Right lobe of liver (tissue), 6 donors: ENCODE measurements around the gene ADGRB3. TPM values are rescaled to one million over a fixed set of nuclear protein-coding genes. Genes with fewer than 3 reads are reported as not detected.

ENCODE experiments used
- ATAC-seq, 4 donors: fragments of 200-7000 bp; cut with Tn5 transposase; one replicate each; pipeline ENCODE4 v1.9.1; 2020; ENCODE audit warnings: mild to moderate bottlenecking in 4 of 4, moderate library complexity in 4 of 4
- DNase-seq, 3 donors: peaks; one replicate each; pipeline ENCODE4 v3.0.0-alpha.2; 2020
- H3K27ac ChIP-seq, 3 donors: fragments of 200-600 bp; one replicate each; pipeline ENCODE4 v1.8.0; 2022
- H3K27me3 ChIP-seq, 2 donors: fragments of 200-600 bp; one replicate each; pipeline ENCODE4 v1.8.0; 2022
- H3K36me3 ChIP-seq, 4 donors: fragments of 200-600 bp; sonication (generic) in 1 of 4; one replicate each; pipeline versions ENCODE4 v1.5.1 to v1.8.0; 2017 to 2022; ENCODE audit warnings: control low read depth in 1 of 4
- H3K4me1 ChIP-seq, 4 donors: fragments of 200-600 bp; sonication (generic) in 1 of 4; one replicate each; pipeline versions ENCODE4 v1.5.1 to v1.8.0; 2017 to 2022; ENCODE audit warnings: control low read depth in 1 of 4
- H3K4me3 ChIP-seq, 3 donors: fragments of 200-600 bp; one replicate each; pipeline ENCODE4 v1.8.0; 2022
- H3K9me3 ChIP-seq, 4 donors: fragments of 200-600 bp; sonication (generic) in 1 of 4; one replicate each; pipeline versions ENCODE4 v1.5.1 to v1.8.0; 2017 to 2022; ENCODE audit warnings: control low read depth in 1 of 4
- POLR2A ChIP-seq: fragments of 450-650 bp; IDR thresholded peaks from one replicate; pipeline ENCODE4 v1.6.1; 2017; ENCODE audit warnings: antibody characterized with exemption, mild to moderate bottlenecking
- WGBS: methylation state at CpG from one replicate; pipeline ENCODE4 v1.1.6; 2018; ENCODE audit warnings: low coverage, low lambda C conversion rate; ENCODE audit not compliant: insufficient coverage; ENCODE audit errors: missing lambda C conversion rate; 5-methylcytosine and 5-hydroxymethylcytosine counted together
- intact Hi-C, 2 donors: fragments of 100-400 bp; cut with DNase I; formaldehyde crosslinking; loops; one replicate each; pipeline versions ENCODE4 v1.11.2 to v1.14.1; 2022
- total RNA-seq, 6 experiments: library from RNA; depleted of rRNA in 2 of 6; stranded (reverse); fragments of >200 nt in 2 of 6; fragmentation: NEBNext Ultra II Directional in 3 of 6; extraction: Animal tissue kit (Norgen Biotek cat#: 25700) in 3 of 6; gene quantifications; one replicate each; pipeline versions ENCODE4 v1.1.0 to v1.2.4, GENCODE V29; 2016 to 2023
- TF ChIP-seq, protein P1 (sequence below), 4 donors: fragments of 200-600 bp in 3 of 4; fragments of 450-650 bp in 1 of 4; IDR thresholded peaks; one replicate each; pipeline versions ENCODE4 v1.5.1 to v1.8.0; 2016 to 2022; ENCODE audit warnings: antibody characterized with exemption in 4 of 4, mild to moderate bottlenecking in 2 of 4
- donor health status: DM: no; HTN: yes; CAD: no.
- donor health status: DM: no; HTN: no; CAD: no.
- donor health status: DM: no; HTN: no; CAD: no.
- donor health status: DM: no; HTN: yes; CAD: no.
- donor health status: DM: no; HTN: yes; CAD: no.

ADGRB3 gene
- total RNA-seq, 6 experiments from 2014 or later = 0.18 to 0.42 (median 0.24) TPM

DNA sequence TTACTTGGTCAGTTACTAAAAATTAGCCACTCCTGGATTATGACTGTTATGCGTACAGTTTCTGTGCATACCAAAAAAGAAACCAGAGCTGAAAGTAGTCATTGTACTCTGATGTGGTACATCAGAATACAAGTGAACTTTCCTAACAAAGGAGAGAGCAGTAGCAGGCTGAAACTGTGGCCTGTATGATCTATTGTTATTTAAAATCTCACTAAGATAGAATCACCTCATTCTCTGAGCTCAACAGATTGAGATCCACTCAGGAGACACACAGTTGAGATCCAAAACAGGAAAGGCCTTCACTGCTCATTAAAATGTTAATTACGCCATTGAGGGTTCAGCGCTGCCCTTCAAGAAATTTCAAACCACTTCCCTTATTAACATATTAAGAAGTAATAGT, 585.3 kb downstream of the ADGRB3 start:
- H3K4me3 ChIP-seq = no peak overlapping the region
- DNase-seq (no peak), ATAC-seq (no peak)
- H3K27me3 ChIP-seq = no peaks in the 10 kb centered on the region
- 49% methylated on average over 3 of the region's 3 CpGs for WGBS
- intact Hi-C loops = no loop called here
- H3K27ac ChIP-seq = no peak overlapping the region
- H3K36me3 ChIP-seq = no peaks in the 10 kb centered on the region
- TF ChIP-seq, protein P1, sequence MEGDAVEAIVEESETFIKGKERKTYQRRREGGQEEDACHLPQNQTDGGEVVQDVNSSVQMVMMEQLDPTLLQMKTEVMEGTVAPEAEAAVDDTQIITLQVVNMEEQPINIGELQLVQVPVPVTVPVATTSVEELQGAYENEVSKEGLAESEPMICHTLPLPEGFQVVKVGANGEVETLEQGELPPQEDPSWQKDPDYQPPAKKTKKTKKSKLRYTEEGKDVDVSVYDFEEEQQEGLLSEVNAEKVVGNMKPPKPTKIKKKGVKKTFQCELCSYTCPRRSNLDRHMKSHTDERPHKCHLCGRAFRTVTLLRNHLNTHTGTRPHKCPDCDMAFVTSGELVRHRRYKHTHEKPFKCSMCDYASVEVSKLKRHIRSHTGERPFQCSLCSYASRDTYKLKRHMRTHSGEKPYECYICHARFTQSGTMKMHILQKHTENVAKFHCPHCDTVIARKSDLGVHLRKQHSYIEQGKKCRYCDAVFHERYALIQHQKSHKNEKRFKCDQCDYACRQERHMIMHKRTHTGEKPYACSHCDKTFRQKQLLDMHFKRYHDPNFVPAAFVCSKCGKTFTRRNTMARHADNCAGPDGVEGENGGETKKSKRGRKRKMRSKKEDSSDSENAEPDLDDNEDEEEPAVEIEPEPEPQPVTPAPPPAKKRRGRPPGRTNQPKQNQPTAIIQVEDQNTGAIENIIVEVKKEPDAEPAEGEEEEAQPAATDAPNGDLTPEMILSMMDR (IDR thresholded peaks at IDR 0.05) = no peak
- no peak for TF ChIP-seq POLR2A
- no peaks in the 10 kb centered on the region for H3K9me3 ChIP-seq
- H3K4me1 ChIP-seq = no peaks in the 10 kb centered on the region

DNA sequence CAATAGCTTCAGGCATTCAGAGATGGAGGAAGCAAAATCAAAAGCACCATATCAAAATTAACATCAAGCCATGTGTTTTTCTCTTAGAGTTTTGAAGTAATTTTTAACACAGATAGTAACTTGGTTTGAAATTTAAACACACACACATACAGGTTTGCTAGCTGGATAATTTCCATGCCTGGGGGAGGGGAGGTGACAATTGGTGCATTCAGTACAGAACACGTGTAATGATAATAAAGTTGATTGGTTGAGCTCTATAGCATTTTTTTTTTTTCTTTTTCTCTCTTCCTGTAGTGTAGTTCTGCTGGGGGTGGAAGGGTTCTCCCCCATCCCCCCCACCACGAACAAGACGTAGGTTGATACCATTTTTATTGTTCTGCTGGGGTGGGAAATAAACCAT, 596.9 kb downstream of the ADGRB3 start:
- Histone ChIP-seq H3K4me1 (no peaks in the 10 kb centered on the region), H3K36me3 (no peaks in the 10 kb centered on the region), H3K27ac (no peak overlapping the region), H3K4me3 (no peak overlapping the region), H3K9me3 (no peaks in the 10 kb centered on the region), H3K27me3 (no peaks in the 10 kb centered on the region)
- ATAC-seq (no peak), DNase-seq (no peak)
- 34% methylated on average over 3 of the region's 3 CpGs for WGBS
- no peak for TF ChIP-seq POLR2A
- TF ChIP-seq, protein P1 (IDR thresholded peaks at IDR 0.05) = no peak
- intact Hi-C loops = no loop called here

DNA sequence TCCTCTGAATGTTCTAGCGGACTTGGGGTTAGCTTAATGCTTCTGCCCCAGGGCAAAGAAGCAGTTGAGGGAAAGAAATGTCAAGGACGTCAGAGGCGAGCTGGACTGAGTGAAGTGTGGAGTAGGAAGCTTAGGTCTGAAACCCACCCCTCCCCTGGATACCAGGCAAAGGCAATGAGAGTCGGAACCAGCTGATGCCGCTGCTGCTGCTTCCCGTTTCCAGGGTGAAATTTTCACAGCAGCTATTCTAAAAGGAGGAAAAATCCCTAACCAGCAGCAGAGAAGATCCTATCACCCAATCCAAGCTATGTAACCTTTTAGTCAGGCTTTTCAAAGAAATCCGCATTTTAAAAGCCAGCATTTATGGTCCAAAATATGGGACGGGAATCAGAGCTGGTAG, 597.4 kb downstream of the ADGRB3 start:
- 11% methylated on average over 7 of the region's 8 CpGs for WGBS
- ATAC-seq = no peak
- no peak for DNase-seq

DNA sequence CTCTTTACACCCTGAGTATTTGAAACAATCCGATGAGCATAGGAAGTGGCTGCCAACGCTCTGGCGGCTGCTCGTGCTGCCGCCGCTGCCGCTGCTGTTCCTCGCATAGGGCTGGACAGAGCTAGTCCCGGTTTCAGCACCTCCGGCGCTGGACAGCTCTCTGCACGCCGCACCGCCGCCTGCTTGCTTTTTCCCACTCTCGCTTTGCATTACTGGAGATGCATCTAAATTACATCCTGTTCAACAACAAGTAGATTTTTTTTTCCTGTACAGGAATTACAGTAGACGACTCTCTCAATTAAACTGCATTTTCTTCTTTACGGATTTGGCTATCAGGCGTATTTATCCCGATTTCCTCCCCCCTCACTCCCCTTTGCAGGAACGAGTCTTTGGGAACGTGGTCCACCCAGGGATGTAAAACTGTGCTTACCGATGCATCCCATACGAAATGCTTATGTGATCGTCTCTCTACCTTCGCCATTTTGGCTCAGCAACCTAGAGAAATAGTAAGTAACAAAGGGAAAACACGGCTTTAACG, 597.9 kb downstream of the ADGRB3 start:
- H3K4me1 ChIP-seq = no peaks in the 10 kb centered on the region
- peak; percentile 62 to 73 (median 71) for DNase-seq
- TF ChIP-seq, protein P1 (IDR thresholded peaks at IDR 0.05) = no peak
- TF ChIP-seq POLR2A = no peak

More for the DNA sequence above, 597.4 kb downstream of the ADGRB3 start:
- Histone ChIP-seq H3K27ac (no peak overlapping the region), H3K27me3 (no peaks in the 10 kb centered on the region), H3K4me1 (no peaks in the 10 kb centered on the region), H3K4me3 (no peak overlapping the region), H3K36me3 (no peaks in the 10 kb centered on the region), H3K9me3 (no peaks in the 10 kb centered on the region)
- intact Hi-C loops = no loop called here
- TF ChIP-seq, protein P1 (IDR thresholded peaks at IDR 0.05) = no peak
- TF ChIP-seq POLR2A = no peak

DNA sequence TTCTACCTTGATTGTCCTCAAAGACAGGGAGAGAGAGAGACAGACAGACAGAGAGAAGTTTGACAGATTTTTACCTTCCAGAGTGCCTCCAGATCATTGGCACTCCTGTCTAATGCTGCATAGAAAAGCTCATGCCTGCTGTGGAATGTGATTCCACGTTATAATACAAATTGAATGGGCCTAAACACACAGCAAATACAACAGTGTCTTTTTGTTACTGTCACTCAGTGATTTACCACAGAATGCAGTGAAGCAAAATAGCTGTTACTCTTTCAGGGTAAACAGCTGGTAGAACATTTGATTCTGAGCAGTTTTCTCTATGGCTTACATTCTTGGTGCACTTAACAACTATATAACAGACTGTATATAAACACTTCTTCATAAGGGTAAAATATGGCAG, 603.0 kb downstream of the ADGRB3 start:
- ATAC-seq = no peak
- TF ChIP-seq POLR2A = no peak
- TF ChIP-seq, protein P1 (IDR thresholded peaks at IDR 0.05) = no peak
- 5% methylated on average over 1 of the region's 1 CpG for WGBS

More for the DNA sequence above, 597.9 kb downstream of the ADGRB3 start:
- H3K4me3 ChIP-seq = no peak overlapping the region
- no peak overlapping the region for H3K27ac ChIP-seq
- 3% methylated on average over 27 of the region's 28 CpGs for WGBS
- no peaks in the 10 kb centered on the region for H3K9me3 ChIP-seq
- intact Hi-C loops = no loop called here
- ATAC-seq = peak; percentile 85 to 97 (median 89)
- H3K36me3 ChIP-seq = no peaks in the 10 kb centered on the region
- no peaks in the 10 kb centered on the region for H3K27me3 ChIP-seq

More for the DNA sequence above, 603.0 kb downstream of the ADGRB3 start:
- Histone ChIP-seq H3K27me3 (no peaks in the 10 kb centered on the region), H3K4me1 (no peaks in the 10 kb centered on the region), H3K27ac (no peak overlapping the region), H3K9me3 (no peaks in the 10 kb centered on the region), H3K4me3 (no peak overlapping the region), H3K36me3 (no peaks in the 10 kb centered on the region)
- intact Hi-C loops = no loop called here
- DNase-seq = no peak
